ENCODE measurements around the gene SFTPB. TPM values are rescaled to one million over a fixed set of nuclear protein-coding genes. Genes with fewer than 3 reads are reported as not detected.

Gene SFTPB
- total RNA-seq, 1 experiment from 2014 or later: 7.6 TPM

GRCh38 chr2:85663594-85664565, 4.1 kb downstream of the SFTPB start:
- Mint-ChIP-seq H3K4me1 (no peaks in the 10 kb centered on the region), H3K36me3 (no peaks in the 10 kb centered on the region), H3K27me3 (ENCODE audit: low read depth) (no peaks in the 10 kb centered on the region), H3K27ac (no peak overlapping the region), H3K4me3 (no peak overlapping the region), H3K9me3 (no peaks in the 10 kb centered on the region)
- ATAC-seq (no peak), DNase-seq (ENCODE audit: low spot score) (no peak)
- ChIA-PET CTCF (interaction anchor here (1.7 to 2.3 kb wide), 2 partner anchors 15 to 27 kb away, joined by 7 to 10 read pairs; no protein-coding TSS in a partner anchor), POLR2A (no interaction called here)
- TF ChIP-seq FOXP4 (CRISPR knock-in tag; IDR thresholded peaks at IDR 0.05): no peak
- TF ChIP-seq AFF4 (CRISPR knock-in tag; IDR thresholded peaks at IDR 0.05; ENCODE audit: borderline replicate concordance): no peak
- no peak for TF ChIP-seq ETV6 (CRISPR knock-in tag; IDR thresholded peaks at IDR 0.05)
- no peak for TF ChIP-seq TP53 (CRISPR knock-in tag; IDR thresholded peaks at IDR 0.05)
- TF ChIP-seq NFATC4 (CRISPR knock-in tag; IDR thresholded peaks at IDR 0.05): no peak
- no peak for TF ChIP-seq ZNF532 (CRISPR knock-in tag; IDR thresholded peaks at IDR 0.05; ENCODE audit: borderline replicate concordance)
- TF ChIP-seq GABPB1 (CRISPR knock-in tag; IDR thresholded peaks at IDR 0.05): no peak
- no peak for TF ChIP-seq HMGXB4 (CRISPR knock-in tag; IDR thresholded peaks at IDR 0.05)
- TF ChIP-seq ZNF416 (CRISPR knock-in tag; IDR thresholded peaks at IDR 0.05): no peak
- no peak for TF ChIP-seq ZNF281 (CRISPR knock-in tag; IDR thresholded peaks at IDR 0.05)
- TF ChIP-seq ZNF219 (CRISPR knock-in tag; IDR thresholded peaks at IDR 0.05; ENCODE audit: borderline replicate concordance): no peak
- TF ChIP-seq ZNF423 (CRISPR knock-in tag; IDR thresholded peaks at IDR 0.05): no peak
- TF ChIP-seq ATF1 (CRISPR knock-in tag; IDR thresholded peaks at IDR 0.05): no peak
- no peak for TF ChIP-seq JUN (CRISPR knock-in tag; IDR thresholded peaks at IDR 0.05)
- TF ChIP-seq ZNF121 (CRISPR knock-in tag; IDR thresholded peaks at IDR 0.05): no peak
